GM23338 (cell line): ENCODE measurements around the gene GTF3C1.

Source experiments
- EZH2 ChIP-seq: fragments of 200-600 bp; sonication (generic); IDR thresholded peaks from one replicate; pipeline ENCODE4 v1.8.0; 2017; ENCODE audit warnings: antibody characterized with exemption, mild to moderate bottlenecking, low read depth; ENCODE audit not compliant: unreplicated experiment
- EZH2phosphoT487 ChIP-seq: fragments of 200-600 bp; sonication (generic); IDR thresholded peaks from one replicate; pipeline ENCODE4 v1.8.1; 2018; ENCODE audit warnings: antibody characterized with exemption; ENCODE audit not compliant: unreplicated experiment
- JUNB ChIP-seq: IDR thresholded peaks from one replicate; pipeline ENCODE4 v1.6.1; 2016; ENCODE audit warnings: antibody characterized with exemption; ENCODE audit not compliant: unreplicated experiment
- STAT1 ChIP-seq: IDR thresholded peaks from one replicate; pipeline ENCODE4 v1.6.1; 2016; ENCODE audit warnings: antibody characterized with exemption; ENCODE audit not compliant: unreplicated experiment
- TF ChIP-seq, protein P1 (sequence below), 2 experiments: fragments of 200-600 bp in 1 of 2; sonication (generic) in 1 of 2; conservative IDR thresholded peaks; 2 replicates each; pipeline versions ENCODE4 v1.5.1 to v1.6.1; 2016 to 2017; ENCODE audit warnings: antibody characterized with exemption in 2 of 2, low read depth in 2 of 2, mild to moderate bottlenecking in 2 of 2, moderate library complexity in 1 of 2

GRCh38 chr16:27417047-27417671, 132.6 kb downstream of the GTF3C1 start:
- TF ChIP-seq, protein P1, sequence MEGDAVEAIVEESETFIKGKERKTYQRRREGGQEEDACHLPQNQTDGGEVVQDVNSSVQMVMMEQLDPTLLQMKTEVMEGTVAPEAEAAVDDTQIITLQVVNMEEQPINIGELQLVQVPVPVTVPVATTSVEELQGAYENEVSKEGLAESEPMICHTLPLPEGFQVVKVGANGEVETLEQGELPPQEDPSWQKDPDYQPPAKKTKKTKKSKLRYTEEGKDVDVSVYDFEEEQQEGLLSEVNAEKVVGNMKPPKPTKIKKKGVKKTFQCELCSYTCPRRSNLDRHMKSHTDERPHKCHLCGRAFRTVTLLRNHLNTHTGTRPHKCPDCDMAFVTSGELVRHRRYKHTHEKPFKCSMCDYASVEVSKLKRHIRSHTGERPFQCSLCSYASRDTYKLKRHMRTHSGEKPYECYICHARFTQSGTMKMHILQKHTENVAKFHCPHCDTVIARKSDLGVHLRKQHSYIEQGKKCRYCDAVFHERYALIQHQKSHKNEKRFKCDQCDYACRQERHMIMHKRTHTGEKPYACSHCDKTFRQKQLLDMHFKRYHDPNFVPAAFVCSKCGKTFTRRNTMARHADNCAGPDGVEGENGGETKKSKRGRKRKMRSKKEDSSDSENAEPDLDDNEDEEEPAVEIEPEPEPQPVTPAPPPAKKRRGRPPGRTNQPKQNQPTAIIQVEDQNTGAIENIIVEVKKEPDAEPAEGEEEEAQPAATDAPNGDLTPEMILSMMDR (conservative IDR thresholded peaks at IDR 0.05; ENCODE audit: low read depth in 2 of 2): no peak
- TF ChIP-seq EZH2phosphoT487 (no peak), JUNB (no peak), STAT1 (no peak), EZH2 (no peak)
